ENCODE measurements around the gene CTNND2.

The CTNND2 gene

DNA sequence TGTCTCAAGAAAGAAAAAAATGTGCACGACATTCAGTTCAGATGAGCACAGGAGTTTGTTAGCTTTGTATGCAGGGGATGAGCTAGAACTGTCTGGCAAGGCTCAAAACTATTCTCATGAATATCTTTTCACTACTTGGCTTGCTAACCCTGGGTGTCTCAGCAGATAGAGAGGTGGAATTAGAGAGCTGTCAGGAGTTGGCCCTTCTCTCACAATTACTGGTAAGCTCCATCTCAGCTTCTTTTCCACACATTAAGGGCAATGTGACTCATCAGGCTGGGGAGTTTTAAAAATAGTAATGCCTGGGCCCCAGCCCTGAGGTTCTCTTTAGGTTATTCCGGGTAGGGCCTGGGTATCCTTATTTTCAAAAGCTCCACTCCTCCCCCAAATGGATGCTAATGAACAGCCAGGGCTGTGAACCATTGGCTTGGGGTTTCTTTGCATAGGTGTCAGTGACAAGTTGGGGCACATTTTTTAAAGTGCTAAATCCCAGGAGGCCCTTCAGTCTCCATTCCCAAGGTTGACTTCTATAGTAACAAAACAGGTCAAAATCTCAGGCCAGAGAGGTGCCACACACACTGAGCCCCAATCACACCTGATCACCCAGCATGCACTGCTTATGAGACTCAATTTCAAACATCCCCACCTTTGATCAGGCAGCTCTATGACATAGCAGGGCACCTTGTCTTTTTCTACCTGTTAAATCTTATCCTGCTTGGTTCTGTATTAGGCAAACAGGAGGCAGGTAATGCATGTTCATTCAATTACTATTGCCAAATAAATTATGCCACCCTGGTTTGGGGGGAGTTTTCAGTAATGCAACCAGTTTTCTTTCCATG is 903.5 kb downstream of the CTNND2 start:
- POLR2A ChIA-PET: no interaction called here
- Histone ChIP-seq H3K36me3 (ENCODE audit: control insufficient read depth in 4 of 4, insufficient read depth in 4 of 4, low read length in 3 of 4) (no peaks in the 10 kb centered on the region), H3K27me3 (replicated peaks in 2 of 5; ENCODE audit: control insufficient read depth in 4 of 5, insufficient read depth in 5 of 5, low read length in 4 of 5) (no peaks in the 10 kb centered on the region), H3K4me1 (ENCODE audit: control extremely low read depth in 1 of 4, control insufficient read depth in 4 of 4, insufficient read depth in 4 of 4, low read length in 3 of 4) (no peaks in the 10 kb centered on the region), H3K27ac (ENCODE audit: insufficient read depth in 1 of 2, low read depth in 1 of 2, low read length in 2 of 2, poor library complexity in 1 of 2, severe bottlenecking in 2 of 2) (no peak overlapping the region), H3K9me3 (ENCODE audit: control extremely low read depth in 1 of 5, control insufficient read depth in 4 of 5, insufficient read depth in 2 of 5, low read depth in 1 of 5, low read length in 4 of 5) (no peaks in the 10 kb centered on the region), H3K4me3 (ENCODE audit: control insufficient read depth in 1 of 7, extremely low read depth in 1 of 7, insufficient read depth in 4 of 7, low read depth in 2 of 7, low read length in 6 of 7) (no peak overlapping the region)
- CTCF ChIA-PET: no interaction called here
- WGBS (ENCODE audit: insufficient coverage): 100% methylated on average over 2 of the region's 2 CpGs
- DNase-seq: no peak

DNA sequence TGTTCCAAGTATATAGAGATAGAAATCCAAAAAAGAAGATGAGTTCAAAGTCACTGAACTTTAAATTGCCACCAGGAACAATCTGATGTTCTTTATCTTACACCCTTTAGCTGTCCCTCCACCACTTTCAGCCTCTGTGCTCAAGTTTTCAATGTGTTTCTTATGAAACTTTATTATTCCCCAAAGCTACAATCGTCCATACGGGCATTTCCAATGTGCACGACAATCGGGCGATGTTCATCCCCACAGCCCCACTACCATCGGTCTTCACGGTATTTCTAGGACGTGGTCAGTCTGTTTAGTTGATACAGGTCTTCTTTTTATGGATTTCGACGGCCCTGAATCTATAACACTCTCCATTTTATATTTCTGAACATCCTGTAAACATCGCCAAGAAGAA is 904.5 kb downstream of the CTNND2 start:
- peaks cover 0 to 5% (median 3%) of the 10 kb centered on the region in 5 experiments for H3K9me3 ChIP-seq (ENCODE audit: control extremely low read depth in 1 of 5, control insufficient read depth in 4 of 5, insufficient read depth in 2 of 5, low read depth in 1 of 5, low read length in 4 of 5)
- DNase-seq: no peak
- 100% methylated on average over 2 of the region's 11 CpGs for WGBS (ENCODE audit: insufficient coverage)
- ChIA-PET CTCF (no interaction called here), POLR2A (no interaction called here)
- H3K4me1 ChIP-seq (ENCODE audit: control extremely low read depth in 1 of 4, control insufficient read depth in 4 of 4, insufficient read depth in 4 of 4, low read length in 3 of 4): no peaks in the 10 kb centered on the region
- no peak overlapping the region for H3K4me3 ChIP-seq (ENCODE audit: control insufficient read depth in 1 of 7, extremely low read depth in 1 of 7, insufficient read depth in 4 of 7, low read depth in 2 of 7, low read length in 6 of 7)
- no peaks in the 10 kb centered on the region for H3K27me3 ChIP-seq (replicated peaks in 2 of 5; ENCODE audit: control insufficient read depth in 4 of 5, insufficient read depth in 5 of 5, low read length in 4 of 5)
- no peaks in the 10 kb centered on the region for H3K36me3 ChIP-seq (ENCODE audit: control insufficient read depth in 4 of 4, insufficient read depth in 4 of 4, low read length in 3 of 4)
- no peak overlapping the region for H3K27ac ChIP-seq (ENCODE audit: insufficient read depth in 1 of 2, low read depth in 1 of 2, low read length in 2 of 2, poor library complexity in 1 of 2, severe bottlenecking in 2 of 2)

DNA sequence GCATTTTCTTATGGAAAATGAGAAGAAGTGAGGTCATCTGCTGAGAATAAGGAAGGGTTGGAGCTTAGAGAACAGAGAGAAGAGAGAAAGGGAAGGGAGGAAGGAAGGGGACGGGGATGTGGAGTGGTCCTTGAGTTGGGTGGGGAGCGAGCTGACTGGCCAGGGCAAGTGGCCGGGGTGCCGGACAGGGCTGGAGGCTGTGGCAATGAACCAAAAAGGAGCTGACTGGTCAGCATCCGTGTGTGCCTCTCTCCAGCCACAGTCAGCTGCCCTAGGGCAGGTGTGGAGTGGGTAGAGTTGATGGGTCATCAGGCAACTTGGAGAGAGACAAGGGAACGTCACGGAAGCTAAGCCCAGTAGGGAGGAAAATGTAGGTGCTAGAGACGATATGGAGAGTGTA is 908.4 kb downstream of the CTNND2 start:
- no peaks in the 10 kb centered on the region for H3K27me3 ChIP-seq (replicated peaks in 2 of 5; ENCODE audit: control insufficient read depth in 4 of 5, insufficient read depth in 5 of 5, low read length in 4 of 5)
- no peak for DNase-seq
- H3K4me3 ChIP-seq (ENCODE audit: control insufficient read depth in 1 of 7, extremely low read depth in 1 of 7, insufficient read depth in 4 of 7, low read depth in 2 of 7, low read length in 6 of 7): no peak overlapping the region
- 97% methylated on average over 5 of the region's 8 CpGs for WGBS (ENCODE audit: insufficient coverage)
- no peaks in the 10 kb centered on the region for H3K36me3 ChIP-seq (ENCODE audit: control insufficient read depth in 4 of 4, insufficient read depth in 4 of 4, low read length in 3 of 4)
- H3K4me1 ChIP-seq (ENCODE audit: control extremely low read depth in 1 of 4, control insufficient read depth in 4 of 4, insufficient read depth in 4 of 4, low read length in 3 of 4): no peaks in the 10 kb centered on the region
- POLR2A ChIA-PET: no interaction called here
- H3K9me3 ChIP-seq (ENCODE audit: control extremely low read depth in 1 of 5, control insufficient read depth in 4 of 5, insufficient read depth in 2 of 5, low read depth in 1 of 5, low read length in 4 of 5): peaks cover 0 to 8% (median 5%) of the 10 kb centered on the region in 5 experiments
- CTCF ChIA-PET: no interaction called here
- no peak overlapping the region for H3K27ac ChIP-seq (ENCODE audit: insufficient read depth in 1 of 2, low read depth in 1 of 2, low read length in 2 of 2, poor library complexity in 1 of 2, severe bottlenecking in 2 of 2)

DNA sequence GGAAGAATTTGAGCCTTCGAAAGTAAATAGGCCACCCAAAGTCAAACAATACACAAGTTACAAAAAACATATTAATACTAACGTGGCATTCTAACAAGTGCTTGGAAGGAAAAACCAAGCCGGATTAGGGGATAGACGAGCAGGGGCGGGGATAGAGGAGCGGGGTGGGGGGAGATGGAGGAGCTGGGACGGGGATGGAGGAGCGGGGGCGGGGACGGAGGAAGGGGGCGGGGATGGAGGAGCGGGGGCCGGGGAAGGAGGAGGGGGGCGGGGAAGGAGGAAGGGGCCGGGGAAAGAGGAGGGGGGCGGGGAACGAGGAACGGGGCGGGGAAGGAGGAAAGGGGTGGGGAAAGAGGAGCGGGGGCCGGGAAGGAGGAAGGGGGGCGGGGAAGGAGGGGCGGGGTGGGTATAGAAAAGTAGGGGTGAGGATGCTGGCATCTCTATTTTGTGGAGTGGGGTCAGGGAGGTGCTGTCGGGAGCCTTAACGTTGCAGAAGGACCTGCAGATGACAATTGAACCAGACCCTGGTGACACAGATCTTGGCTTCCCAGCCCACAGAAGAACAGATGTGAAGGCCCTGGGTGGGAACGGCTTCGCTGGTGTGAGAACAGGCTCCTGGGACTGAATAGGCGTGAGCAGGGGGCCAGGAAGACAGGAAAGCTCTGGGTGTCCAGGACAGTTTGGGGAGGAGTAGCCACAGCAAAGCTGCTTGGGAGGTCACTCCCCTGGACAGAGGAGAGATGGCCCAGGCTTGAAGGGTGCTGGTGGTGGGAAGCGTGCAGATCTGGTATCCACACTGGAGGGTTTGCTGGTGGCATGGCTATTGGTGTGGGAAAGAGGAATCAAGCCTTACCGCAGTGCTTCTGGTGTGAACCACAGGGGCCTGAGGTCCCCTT is 909.9 kb downstream of the CTNND2 start:
- no peaks in the 10 kb centered on the region for H3K36me3 ChIP-seq (ENCODE audit: control insufficient read depth in 4 of 4, insufficient read depth in 4 of 4, low read length in 3 of 4)
- no peak for DNase-seq
- H3K9me3 ChIP-seq (ENCODE audit: control extremely low read depth in 1 of 5, control insufficient read depth in 4 of 5, insufficient read depth in 2 of 5, low read depth in 1 of 5, low read length in 4 of 5): peaks cover 0 to 8% (median 5%) of the 10 kb centered on the region in 5 experiments
- WGBS (ENCODE audit: insufficient coverage): 94% methylated on average over 8 of the region's 30 CpGs
- H3K4me3 ChIP-seq (ENCODE audit: control insufficient read depth in 1 of 7, extremely low read depth in 1 of 7, insufficient read depth in 4 of 7, low read depth in 2 of 7, low read length in 6 of 7): no peak overlapping the region
- POLR2A ChIA-PET: no interaction called here
- no peak overlapping the region for H3K27ac ChIP-seq (ENCODE audit: insufficient read depth in 1 of 2, low read depth in 1 of 2, low read length in 2 of 2, poor library complexity in 1 of 2, severe bottlenecking in 2 of 2)
- H3K27me3 ChIP-seq (replicated peaks in 2 of 5; ENCODE audit: control insufficient read depth in 4 of 5, insufficient read depth in 5 of 5, low read length in 4 of 5): no peaks in the 10 kb centered on the region
- H3K4me1 ChIP-seq (ENCODE audit: control extremely low read depth in 1 of 4, control insufficient read depth in 4 of 4, insufficient read depth in 4 of 4, low read length in 3 of 4): peaks cover 0 to 7% (median 1%) of the 10 kb centered on the region in 4 experiments
- CTCF ChIA-PET: no interaction called here

DNA sequence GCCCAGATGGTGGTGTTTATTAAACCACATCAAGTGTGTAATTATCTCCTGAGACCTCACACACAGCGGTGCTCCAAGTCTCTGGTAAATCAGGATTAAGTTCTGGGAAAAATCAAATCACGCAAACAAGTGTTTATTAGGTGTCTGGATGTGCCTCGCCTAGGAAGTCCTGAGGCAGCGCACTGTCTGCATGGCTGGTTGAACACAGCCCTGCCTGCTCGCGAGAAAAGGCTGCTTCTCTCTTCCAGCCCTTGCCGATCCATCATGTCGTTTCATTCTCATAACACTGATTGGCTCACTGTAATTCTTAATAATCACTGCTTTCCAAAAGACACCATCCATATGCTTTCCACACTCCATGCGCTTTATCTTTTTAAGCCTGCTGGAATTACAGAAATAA is 913.6 kb downstream of the CTNND2 start:
- Histone ChIP-seq H3K9me3 (ENCODE audit: control extremely low read depth in 1 of 5, control insufficient read depth in 4 of 5, insufficient read depth in 2 of 5, low read depth in 1 of 5, low read length in 4 of 5) (peaks cover 0 to 8% (median 5%) of the 10 kb centered on the region in 5 experiments), H3K36me3 (ENCODE audit: control insufficient read depth in 4 of 4, insufficient read depth in 4 of 4, low read length in 3 of 4) (no peaks in the 10 kb centered on the region), H3K27me3 (replicated peaks in 2 of 5; ENCODE audit: control insufficient read depth in 4 of 5, insufficient read depth in 5 of 5, low read length in 4 of 5) (no peaks in the 10 kb centered on the region), H3K4me1 (ENCODE audit: control extremely low read depth in 1 of 4, control insufficient read depth in 4 of 4, insufficient read depth in 4 of 4, low read length in 3 of 4) (peaks cover 0 to 30% (median 18%) of the 10 kb centered on the region in 4 experiments), H3K4me3 (ENCODE audit: control insufficient read depth in 1 of 7, extremely low read depth in 1 of 7, insufficient read depth in 4 of 7, low read depth in 2 of 7, low read length in 6 of 7) (no peak overlapping the region), H3K27ac (ENCODE audit: insufficient read depth in 1 of 2, low read depth in 1 of 2, low read length in 2 of 2, poor library complexity in 1 of 2, severe bottlenecking in 2 of 2) (no peak overlapping the region)
- ChIA-PET CTCF (no interaction called here), POLR2A (no interaction called here)
- 98% methylated on average over 9 of the region's 9 CpGs for WGBS (ENCODE audit: insufficient coverage)
- no peak for DNase-seq

DNA sequence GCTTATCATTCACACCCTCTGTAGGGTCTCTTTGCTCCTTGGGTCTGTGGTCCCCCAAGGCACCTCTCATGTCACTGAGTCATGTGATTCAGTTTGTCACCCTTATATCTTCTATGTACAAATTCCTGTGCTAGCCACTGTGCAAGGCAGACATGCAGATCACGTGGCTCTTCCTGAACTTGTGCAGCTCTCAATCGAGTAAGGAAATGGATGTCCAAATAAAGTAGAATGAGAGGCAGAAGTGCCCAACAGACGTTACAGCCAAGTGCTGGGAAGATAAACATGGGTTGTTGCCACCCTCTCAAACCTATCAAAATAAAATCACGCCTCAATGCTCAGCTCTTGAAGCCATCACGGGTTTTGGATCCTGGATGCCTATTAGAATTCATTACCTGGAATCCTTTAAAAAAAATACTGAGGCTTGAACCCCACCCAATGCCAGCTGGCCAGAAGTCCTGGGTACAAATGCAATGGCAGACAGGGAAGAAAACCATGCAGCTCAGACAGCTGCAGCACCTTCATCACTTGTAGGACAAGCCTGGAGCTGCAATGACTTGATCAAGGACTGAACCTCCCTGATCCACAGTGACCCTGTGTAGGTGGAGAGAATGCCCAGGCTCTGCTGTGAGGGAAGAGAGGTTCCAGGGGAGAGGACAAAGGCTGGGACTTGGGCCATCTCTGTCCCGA is 914.5 kb downstream of the CTNND2 start:
- Histone ChIP-seq H3K27me3 (replicated peaks in 2 of 5; ENCODE audit: control insufficient read depth in 4 of 5, insufficient read depth in 5 of 5, low read length in 4 of 5) (no peaks in the 10 kb centered on the region), H3K36me3 (ENCODE audit: control insufficient read depth in 4 of 4, insufficient read depth in 4 of 4, low read length in 3 of 4) (no peaks in the 10 kb centered on the region), H3K27ac (ENCODE audit: insufficient read depth in 1 of 2, low read depth in 1 of 2, low read length in 2 of 2, poor library complexity in 1 of 2, severe bottlenecking in 2 of 2) (no peak overlapping the region), H3K4me3 (ENCODE audit: control insufficient read depth in 1 of 7, extremely low read depth in 1 of 7, insufficient read depth in 4 of 7, low read depth in 2 of 7, low read length in 6 of 7) (no peak overlapping the region), H3K9me3 (ENCODE audit: control extremely low read depth in 1 of 5, control insufficient read depth in 4 of 5, insufficient read depth in 2 of 5, low read depth in 1 of 5, low read length in 4 of 5) (peaks cover 0 to 4% (median under 1%) of the 10 kb centered on the region in 5 experiments), H3K4me1 (ENCODE audit: control extremely low read depth in 1 of 4, control insufficient read depth in 4 of 4, insufficient read depth in 4 of 4, low read length in 3 of 4) (peaks cover 0 to 30% (median 18%) of the 10 kb centered on the region in 4 experiments)
- DNase-seq: peak in 2 of 3 donors; percentile 1 to 5
- ChIA-PET CTCF (interaction anchor here (1.2 kb wide), 2 partner anchors 15 to 199 kb away, joined by 3 read pairs; no protein-coding TSS in a partner anchor), POLR2A (no interaction called here)
- 56% methylated on average over 5 of the region's 6 CpGs for WGBS (ENCODE audit: insufficient coverage)

All from common myeloid progenitor, CD34-positive (primary cell).